ENCODE results near the gene ORC5. TPM values are rescaled to one million over a fixed set of nuclear protein-coding genes. Genes with fewer than 3 reads are reported as not detected.

ORC5 gene
- total RNA-seq, 2 experiments from 2014 or later = 25.2 to 33.1 TPM

GRCh38 chr7:104091242-104091641, 116.6 kb downstream of the ORC5 start:
- BruUV-seq (replicated peaks) = no TSS peak
- intact Hi-C loops (cut with micrococcal nuclease; ENCODE audit: unreplicated experiment) = no loop called here
- Histone ChIP-seq H3K9me2 (ENCODE audit: insufficient read depth, low read length) (no peaks in the 10 kb centered on the region), H4K20me1 (ENCODE audit: insufficient read depth, low read length) (no peaks in the 10 kb centered on the region), H3K79me2 (ENCODE audit: insufficient read depth, low read depth, low read length) (no peaks in the 10 kb centered on the region), H3K4me2 (ENCODE audit: low read length) (no peak overlapping the region), H3K27ac (ENCODE audit: low read depth, low read length, poor library complexity, severe bottlenecking) (no peak overlapping the region), H3K36me3 (ENCODE audit: insufficient read depth, low read length) (no peaks in the 10 kb centered on the region), H3K4me1 (ENCODE audit: insufficient read depth, low read length, poor library complexity, severe bottlenecking) (no peaks in the 10 kb centered on the region), H2AFZ (ENCODE audit: low read length) (no peak overlapping the region), H3K9me3 (ENCODE audit: low read length) (no peaks in the 10 kb centered on the region), H3K4me3 (ENCODE audit: low read depth, low read length, poor library complexity, severe bottlenecking) (no peak overlapping the region)
- TF ChIP-seq EZH2phosphoT487 (IDR thresholded peaks at IDR 0.05; ENCODE audit: borderline replicate concordance, low read depth, low read length) = no peak
- ChIA-PET CTCF (ENCODE audit: unreplicated experiment) (no interaction called here), POLR2A (no interaction called here)
- DNase-seq (ENCODE audit: low spot score) = no peak

- Histone ChIP-seq H3K4me2 (ENCODE audit: low read length) (no peak overlapping the region), H3K79me2 (ENCODE audit: insufficient read depth, low read depth, low read length) (no peaks in the 10 kb centered on the region), H2AFZ (ENCODE audit: low read length) (no peak overlapping the region), H3K36me3 (ENCODE audit: insufficient read depth, low read length) (no peaks in the 10 kb centered on the region), H3K4me1 (ENCODE audit: insufficient read depth, low read length, poor library complexity, severe bottlenecking) (no peaks in the 10 kb centered on the region), H3K9me3 (ENCODE audit: low read length) (no peaks in the 10 kb centered on the region), H4K20me1 (ENCODE audit: insufficient read depth, low read length) (no peaks in the 10 kb centered on the region), H3K9me2 (ENCODE audit: insufficient read depth, low read length) (no peaks in the 10 kb centered on the region), H3K27ac (ENCODE audit: low read depth, low read length, poor library complexity, severe bottlenecking) (no peak overlapping the region), H3K4me3 (ENCODE audit: low read depth, low read length, poor library complexity, severe bottlenecking) (no peak overlapping the region)
- BruUV-seq (replicated peaks) = no TSS peak
- intact Hi-C loops (cut with micrococcal nuclease; ENCODE audit: unreplicated experiment) = no loop called here
- no peak for DNase-seq (ENCODE audit: low spot score)
- TF ChIP-seq, protein P1, sequence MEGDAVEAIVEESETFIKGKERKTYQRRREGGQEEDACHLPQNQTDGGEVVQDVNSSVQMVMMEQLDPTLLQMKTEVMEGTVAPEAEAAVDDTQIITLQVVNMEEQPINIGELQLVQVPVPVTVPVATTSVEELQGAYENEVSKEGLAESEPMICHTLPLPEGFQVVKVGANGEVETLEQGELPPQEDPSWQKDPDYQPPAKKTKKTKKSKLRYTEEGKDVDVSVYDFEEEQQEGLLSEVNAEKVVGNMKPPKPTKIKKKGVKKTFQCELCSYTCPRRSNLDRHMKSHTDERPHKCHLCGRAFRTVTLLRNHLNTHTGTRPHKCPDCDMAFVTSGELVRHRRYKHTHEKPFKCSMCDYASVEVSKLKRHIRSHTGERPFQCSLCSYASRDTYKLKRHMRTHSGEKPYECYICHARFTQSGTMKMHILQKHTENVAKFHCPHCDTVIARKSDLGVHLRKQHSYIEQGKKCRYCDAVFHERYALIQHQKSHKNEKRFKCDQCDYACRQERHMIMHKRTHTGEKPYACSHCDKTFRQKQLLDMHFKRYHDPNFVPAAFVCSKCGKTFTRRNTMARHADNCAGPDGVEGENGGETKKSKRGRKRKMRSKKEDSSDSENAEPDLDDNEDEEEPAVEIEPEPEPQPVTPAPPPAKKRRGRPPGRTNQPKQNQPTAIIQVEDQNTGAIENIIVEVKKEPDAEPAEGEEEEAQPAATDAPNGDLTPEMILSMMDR (conservative IDR thresholded peaks at IDR 0.05; ENCODE audit: low read length) = no peak
- TF ChIP-seq EZH2phosphoT487 (IDR thresholded peaks at IDR 0.05; ENCODE audit: borderline replicate concordance, low read depth, low read length) = no peak
- ChIA-PET POLR2A (interaction anchor here (0.6 to 0.8 kb wide), 2 partner anchors 12 to 446 kb away, joined by 3 read pairs; no protein-coding TSS in a partner anchor), CTCF (ENCODE audit: unreplicated experiment) (no interaction called here)
Measured at GRCh38 chr7:104089612-104090011, 118.2 kb downstream of the ORC5 start.

DNA sequence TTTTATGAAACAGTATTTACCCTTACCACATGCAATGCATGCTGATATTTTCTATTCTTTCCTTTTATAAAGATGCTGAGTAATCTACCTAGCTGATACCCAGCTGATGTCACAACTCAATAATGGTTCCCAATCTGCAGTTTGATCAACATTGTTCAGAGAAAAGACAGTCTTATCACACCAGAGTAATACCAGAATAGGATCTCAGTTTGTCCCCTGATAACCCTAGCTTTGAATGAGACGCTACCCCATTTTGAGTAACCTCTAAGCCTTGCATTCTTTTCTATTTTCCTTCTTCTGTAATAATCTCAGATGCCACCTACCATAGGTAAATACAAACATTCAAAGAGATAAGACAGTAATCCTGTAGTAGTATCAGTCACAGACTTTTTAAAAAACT, 118.8 kb downstream of the ORC5 start:
- Histone ChIP-seq H3K9me3 (ENCODE audit: low read length) (no peaks in the 10 kb centered on the region), H3K4me3 (ENCODE audit: low read depth, low read length, poor library complexity, severe bottlenecking) (no peak overlapping the region), H3K4me2 (ENCODE audit: low read length) (no peak overlapping the region), H3K79me2 (ENCODE audit: insufficient read depth, low read depth, low read length) (no peaks in the 10 kb centered on the region), H3K36me3 (ENCODE audit: insufficient read depth, low read length) (no peaks in the 10 kb centered on the region), H3K4me1 (ENCODE audit: insufficient read depth, low read length, poor library complexity, severe bottlenecking) (no peaks in the 10 kb centered on the region), H3K9me2 (ENCODE audit: insufficient read depth, low read length) (no peaks in the 10 kb centered on the region), H3K27ac (ENCODE audit: low read depth, low read length, poor library complexity, severe bottlenecking) (no peak overlapping the region), H4K20me1 (ENCODE audit: insufficient read depth, low read length) (no peaks in the 10 kb centered on the region), H2AFZ (ENCODE audit: low read length) (no peak overlapping the region)
- intact Hi-C loops (cut with micrococcal nuclease; ENCODE audit: unreplicated experiment) = no loop called here
- TF ChIP-seq EZH2phosphoT487 (IDR thresholded peaks at IDR 0.05; ENCODE audit: borderline replicate concordance, low read depth, low read length) = no peak
- TF ChIP-seq, protein P1 (conservative IDR thresholded peaks at IDR 0.05; ENCODE audit: low read length) = no peak
- DNase-seq (ENCODE audit: low spot score) = no peak
- POLR2A ChIA-PET = no interaction called here
- CTCF ChIA-PET (ENCODE audit: unreplicated experiment) = no interaction called here
- no TSS peak for BruUV-seq (replicated peaks)

Other genes with a start within 250 kb of the ORC5 start
- gene RELN, start 218.4 kb downstream of the ORC5 start, total RNA-seq (2014; rRNA removed; shearing (Covaris generic)) = not detected in 2 replicates
- gene RELN, start 218.4 kb downstream of the ORC5 start, total RNA-seq (2022) = not detected in 2 replicates
- gene LHFPL3, start 120.6 kb upstream of the ORC5 start, total RNA-seq (2014; rRNA removed; shearing (Covaris generic)) = not detected in 2 replicates
- not detected in 2 replicates for gene LHFPL3, start 120.6 kb upstream of the ORC5 start, total RNA-seq (2022)

All from OCI-LY7 (cell line).